Upper lobe of left lung (tissue), 4 donors: ENCODE results near the gene ST6GALNAC3.

Experiments
- POLR2A ChIP-seq, 4 donors: fragments of 450-650 bp; IDR thresholded peaks; one replicate each; pipeline ENCODE4 v1.5.1; 2016 to 2017; ENCODE audit warnings: antibody characterized with exemption in 4 of 4, mild to moderate bottlenecking in 2 of 4
- POLR2AphosphoS5 ChIP-seq, 2 donors: sonication (generic); formaldehyde crosslinking; IDR thresholded peaks; one replicate each; pipeline ENCODE4 v1.5.1; 2017; ENCODE audit warnings: antibody characterized with exemption in 2 of 2
- TF ChIP-seq, protein P1 (sequence below), 6 experiments: fragments of 450-650 bp in 4 of 6; fragments of 200-600 bp in 2 of 6; sonication (generic) in 2 of 6; IDR thresholded peaks; one replicate each; pipeline ENCODE4 v1.5.1; 2016 to 2019; ENCODE audit warnings: antibody characterized with exemption in 6 of 6

DNA sequence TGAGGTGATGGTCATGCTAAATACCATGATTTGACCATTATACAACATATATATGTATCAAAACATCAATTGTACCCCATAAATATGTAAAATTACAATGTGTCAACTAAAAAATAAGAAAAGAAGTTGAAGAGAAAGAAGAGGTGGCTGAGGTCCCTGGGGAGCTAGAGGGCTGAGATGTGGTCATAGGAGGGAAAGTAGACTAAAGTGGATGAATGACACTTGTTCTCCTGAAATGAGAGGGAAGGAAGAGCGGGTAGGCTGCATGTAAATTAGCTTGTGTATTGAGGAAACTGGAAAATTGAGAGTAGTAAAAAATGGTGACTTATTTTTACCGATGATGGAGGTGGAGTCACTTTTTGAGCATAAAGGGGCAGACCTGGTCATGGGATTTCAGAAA, 117.0 kb downstream of the ST6GALNAC3 start:
- TF ChIP-seq, protein P1, sequence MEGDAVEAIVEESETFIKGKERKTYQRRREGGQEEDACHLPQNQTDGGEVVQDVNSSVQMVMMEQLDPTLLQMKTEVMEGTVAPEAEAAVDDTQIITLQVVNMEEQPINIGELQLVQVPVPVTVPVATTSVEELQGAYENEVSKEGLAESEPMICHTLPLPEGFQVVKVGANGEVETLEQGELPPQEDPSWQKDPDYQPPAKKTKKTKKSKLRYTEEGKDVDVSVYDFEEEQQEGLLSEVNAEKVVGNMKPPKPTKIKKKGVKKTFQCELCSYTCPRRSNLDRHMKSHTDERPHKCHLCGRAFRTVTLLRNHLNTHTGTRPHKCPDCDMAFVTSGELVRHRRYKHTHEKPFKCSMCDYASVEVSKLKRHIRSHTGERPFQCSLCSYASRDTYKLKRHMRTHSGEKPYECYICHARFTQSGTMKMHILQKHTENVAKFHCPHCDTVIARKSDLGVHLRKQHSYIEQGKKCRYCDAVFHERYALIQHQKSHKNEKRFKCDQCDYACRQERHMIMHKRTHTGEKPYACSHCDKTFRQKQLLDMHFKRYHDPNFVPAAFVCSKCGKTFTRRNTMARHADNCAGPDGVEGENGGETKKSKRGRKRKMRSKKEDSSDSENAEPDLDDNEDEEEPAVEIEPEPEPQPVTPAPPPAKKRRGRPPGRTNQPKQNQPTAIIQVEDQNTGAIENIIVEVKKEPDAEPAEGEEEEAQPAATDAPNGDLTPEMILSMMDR (IDR thresholded peaks at IDR 0.05) = no peak
- TF ChIP-seq POLR2AphosphoS5 (IDR thresholded peaks at IDR 0.05) = no peak
- no peak for TF ChIP-seq POLR2A (IDR thresholded peaks at IDR 0.05)
